KG1 (cell line): Measurements from ENCODE around the gene PKP4.

ENCODE experiments used
- DNase-seq: peaks from one replicate; lab custom pipeline; 2025; lab: John Stamatoyannopoulos, UW

Gene PKP4

GRCh38 chr2:158497486-158497885, 40.7 kb downstream of the PKP4 start:
- no peak for DNase-seq

GRCh38 chr2:158498043-158498748, 41.4 kb downstream of the PKP4 start:
- no peak for DNase-seq

- no peak for DNase-seq
Measured at GRCh38 chr2:158498749-158499136, 42.0 kb downstream of the PKP4 start.

GRCh38 chr2:158499383-158499782, 42.6 kb downstream of the PKP4 start:
- no peak for DNase-seq

GRCh38 chr2:158500333-158500732, 43.6 kb downstream of the PKP4 start:
- no peak for DNase-seq

- DNase-seq: no peak
Measured at GRCh38 chr2:158501301-158501700, 44.5 kb downstream of the PKP4 start.

GRCh38 chr2:158502974-158503373, 46.2 kb downstream of the PKP4 start:
- DNase-seq: no peak

- DNase-seq: no peak
Measured at GRCh38 chr2:158504088-158504487, 47.3 kb downstream of the PKP4 start.

GRCh38 chr2:158505448-158505934, 48.7 kb downstream of the PKP4 start:
- no peak for DNase-seq

GRCh38 chr2:158507141-158507540, 50.4 kb downstream of the PKP4 start:
- no peak for DNase-seq

GRCh38 chr2:158507679-158508078, 50.9 kb downstream of the PKP4 start:
- DNase-seq: no peak

- no peak for DNase-seq
Measured at GRCh38 chr2:158509928-158510797, 53.4 kb downstream of the PKP4 start.

- DNase-seq: no peak
Measured at GRCh38 chr2:158510887-158511286, 54.1 kb downstream of the PKP4 start.

GRCh38 chr2:158511706-158512105, 55.0 kb downstream of the PKP4 start:
- no peak for DNase-seq

- DNase-seq: no peak
Measured at GRCh38 chr2:158512323-158512722, 55.6 kb downstream of the PKP4 start.

GRCh38 chr2:158513841-158514240, 57.1 kb downstream of the PKP4 start:
- DNase-seq: no peak

- no peak for DNase-seq
Measured at GRCh38 chr2:158518084-158518483, 61.3 kb downstream of the PKP4 start.

- no peak for DNase-seq
Measured at GRCh38 chr2:158519481-158519880, 62.7 kb downstream of the PKP4 start.

- DNase-seq: no peak
Measured at GRCh38 chr2:158529379-158530259, 72.9 kb downstream of the PKP4 start.

- no peak for DNase-seq
Measured at GRCh38 chr2:158530829-158531228, 74.1 kb downstream of the PKP4 start.

- DNase-seq: no peak
Measured at GRCh38 chr2:158533009-158533408, 76.3 kb downstream of the PKP4 start.
